GM21717 (cell line): Measurements from ENCODE around the gene DNPH1.

Experiments
- ATAC-seq: cut with Tn5 transposase; IDR thresholded peaks from one replicate; pipeline ENCODE4 v1.9.1; 2021; ENCODE audit warnings: mild to moderate bottlenecking, moderate library complexity; ENCODE audit not compliant: unreplicated experiment

The DNPH1 gene

GRCh38 chr6:43247114-43247999 lies 18.1 kb upstream of the DNPH1 start:
- peak; percentile 90 for ATAC-seq

GRCh38 chr6:43246301-43247113 lies 17.2 kb upstream of the DNPH1 start:
- ATAC-seq = peak; percentile 26

- ATAC-seq = no peak
Measured at GRCh38 chr6:43243664-43244321, 14.5 kb upstream of the DNPH1 start.

GRCh38 chr6:43242908-43243663 lies 13.8 kb upstream of the DNPH1 start, which contains the start of gene TTBK1:
TSS of gene TTBK1 (plus strand) at chr6:43243481. CDS start at chr6:43246661, 3,180 bp downstream.
- no peak for ATAC-seq

GRCh38 chr6:43241446-43241845 lies 12.2 kb upstream of the DNPH1 start:
- ATAC-seq = no peak

- ATAC-seq = no peak
Measured at GRCh38 chr6:43240950-43241349, 11.7 kb upstream of the DNPH1 start.

GRCh38 chr6:43239054-43239453 lies 9.8 kb upstream of the DNPH1 start:
- no peak for ATAC-seq

GRCh38 chr6:43235841-43236240 lies 6.6 kb upstream of the DNPH1 start:
- ATAC-seq = no peak

- ATAC-seq = no peak
Measured at GRCh38 chr6:43231735-43232450, 2.6 kb upstream of the DNPH1 start.

GRCh38 chr6:43231053-43231452 lies 1.8 kb upstream of the DNPH1 start:
- ATAC-seq = no peak

GRCh38 chr6:43229803-43230620 lies 731 bp upstream of the DNPH1 start:
- ATAC-seq = no peak

- ATAC-seq = no peak
Measured at GRCh38 chr6:43226192-43226851, 3.0 kb downstream of the DNPH1 start.

GRCh38 chr6:43223175-43223574 lies 6.1 kb downstream of the DNPH1 start:
- ATAC-seq = no peak

GRCh38 chr6:43222418-43223059 lies 6.7 kb downstream of the DNPH1 start:
- no peak for ATAC-seq

- no peak for ATAC-seq
Measured at GRCh38 chr6:43221046-43221972, 8.0 kb downstream of the DNPH1 start.

- no peak for ATAC-seq
Measured at GRCh38 chr6:43220439-43220951, 8.8 kb downstream of the DNPH1 start.

- no peak for ATAC-seq
Measured at GRCh38 chr6:43219814-43220213, 9.5 kb downstream of the DNPH1 start.
